SJSA1 (cell line): ENCODE measurements around the gene RTKN2. TPM values are rescaled to one million over a fixed set of nuclear protein-coding genes. Genes with fewer than 3 reads are reported as not detected.

Experiments used
- DNase-seq, 2 experiments: peaks; one replicate each; pipeline ENCODE4 v3.0.0-alpha.2; 2015 to 2020; ENCODE audit warnings: low spot score in 2 of 2, low read depth in 1 of 2
- H3K27ac ChIP-seq: fragments of 250-450 bp; sonication (Bioruptor Pico); 2 replicates; pipeline ENCODE4 v1.5.1; 2020; ENCODE audit warnings: mild to moderate bottlenecking, moderate library complexity
- H3K27me3 ChIP-seq: fragments of 250-450 bp; sonication (Bioruptor Pico); replicated peaks from 2 replicates; pipeline ENCODE4 v1.5.1; 2020; ENCODE audit warnings: mild to moderate bottlenecking, moderate library complexity
- H3K36me3 ChIP-seq: fragments of 250-450 bp; sonication (Bioruptor Pico); 2 replicates; pipeline ENCODE4 v1.5.1; 2020; ENCODE audit warnings: mild to moderate bottlenecking
- H3K4me1 ChIP-seq: fragments of 250-450 bp; sonication (Bioruptor Pico); replicated peaks from 2 replicates; pipeline ENCODE4 v1.6.1; 2021; ENCODE audit warnings: mild to moderate bottlenecking
- H3K4me3 ChIP-seq: fragments of 250-450 bp; sonication (Bioruptor Pico); 2 replicates; pipeline ENCODE4 v1.5.1; 2020; ENCODE audit warnings: mild to moderate bottlenecking
- H3K9me3 ChIP-seq: fragments of 250-450 bp; sonication (Bioruptor Pico); replicated peaks from 2 replicates; pipeline ENCODE4 v1.5.1; 2020; ENCODE audit warnings: mild to moderate bottlenecking
- total RNA-seq: library from RNA; depleted of rRNA; stranded (reverse); fragments of >200 nt; shearing (Covaris generic); gene quantifications from 2 replicates; pipeline ENCODE4 v1.2.3, GENCODE V29; 2014

RTKN2 gene
- total RNA-seq, 1 experiment from 2014 or later = 6.5 TPM

DNA sequence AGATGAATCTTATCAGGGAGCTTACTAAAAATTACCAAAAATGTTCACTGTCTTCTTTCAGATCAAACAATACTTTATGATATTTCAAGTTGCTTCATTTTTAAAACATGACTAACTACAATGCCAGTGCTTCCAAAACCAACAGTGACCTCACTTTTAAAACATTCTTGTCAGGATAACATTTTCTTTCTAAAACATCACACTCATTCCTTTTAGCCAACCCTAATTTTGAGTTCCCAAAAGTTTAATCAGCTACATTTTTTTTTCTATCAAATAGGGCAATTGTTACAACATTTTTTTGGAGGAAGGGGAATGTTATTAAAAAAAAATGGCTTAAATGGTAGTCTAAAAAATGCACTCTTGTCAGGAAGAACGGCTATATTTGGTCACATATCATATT lies 37.3 kb downstream of the RTKN2 start:
- Histone ChIP-seq H3K27ac (peak overlapping the region; percentile 89), H3K4me3 (no peak overlapping the region), H3K36me3 (no peaks in the 10 kb centered on the region), H3K27me3 (no peaks in the 10 kb centered on the region), H3K4me1 (peaks cover 50% of the 10 kb centered on the region), H3K9me3 (no peaks in the 10 kb centered on the region)
- DNase-seq = peak in 1 of 2 experiments; percentile 82

GRCh38 chr10:62230344-62231121 lies 38.1 kb downstream of the RTKN2 start:
- no peaks in the 10 kb centered on the region for H3K9me3 ChIP-seq
- no peaks in the 10 kb centered on the region for H3K36me3 ChIP-seq
- no peaks in the 10 kb centered on the region for H3K27me3 ChIP-seq
- H3K4me1 ChIP-seq = peaks cover 50% of the 10 kb centered on the region
- H3K4me3 ChIP-seq = no peak overlapping the region
- H3K27ac ChIP-seq = peak overlapping the region; percentile 89
- peak in 1 of 2 experiments; percentile 51 for DNase-seq

- no peak for DNase-seq
- H3K27me3 ChIP-seq = no peaks in the 10 kb centered on the region
Measured at GRCh38 chr10:62225362-62225761, 43.3 kb downstream of the RTKN2 start.

DNA sequence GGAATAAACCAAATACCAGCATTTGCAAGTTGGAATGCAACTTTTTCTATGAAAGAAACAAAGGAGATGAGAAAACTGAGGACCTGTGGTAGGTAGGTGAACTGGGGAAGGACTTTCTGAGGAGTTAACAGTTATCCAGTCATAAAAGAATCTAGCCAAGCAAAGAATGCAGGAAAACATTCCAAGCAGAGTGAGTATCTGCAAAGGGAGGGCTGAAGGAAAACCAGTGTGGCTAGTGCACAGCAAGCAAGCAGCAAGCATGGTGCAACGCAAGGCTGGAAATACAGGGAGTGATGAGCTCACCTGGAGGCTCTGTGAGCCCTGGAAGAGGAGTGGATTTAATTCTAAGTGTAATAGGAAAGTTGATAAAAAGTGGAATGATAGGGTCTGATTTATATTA lies 44.0 kb downstream of the RTKN2 start:
- peaks cover 23% of the 10 kb centered on the region for H3K4me1 ChIP-seq
- DNase-seq = peak; percentile 62 to 79
- H3K9me3 ChIP-seq = no peaks in the 10 kb centered on the region
- H3K36me3 ChIP-seq = no peaks in the 10 kb centered on the region
- H3K27me3 ChIP-seq = no peaks in the 10 kb centered on the region
- peak overlapping the region; percentile 72 for H3K27ac ChIP-seq
- no peak overlapping the region for H3K4me3 ChIP-seq

More at GRCh38 chr10:62225362-62225761, 43.3 kb downstream of the RTKN2 start:
- no peak overlapping the region for H3K4me3 ChIP-seq
- peaks cover 28% of the 10 kb centered on the region for H3K4me1 ChIP-seq
- H3K27ac ChIP-seq = peak overlapping the region; percentile 72
- no peaks in the 10 kb centered on the region for H3K9me3 ChIP-seq
- H3K36me3 ChIP-seq = no peaks in the 10 kb centered on the region

DNA sequence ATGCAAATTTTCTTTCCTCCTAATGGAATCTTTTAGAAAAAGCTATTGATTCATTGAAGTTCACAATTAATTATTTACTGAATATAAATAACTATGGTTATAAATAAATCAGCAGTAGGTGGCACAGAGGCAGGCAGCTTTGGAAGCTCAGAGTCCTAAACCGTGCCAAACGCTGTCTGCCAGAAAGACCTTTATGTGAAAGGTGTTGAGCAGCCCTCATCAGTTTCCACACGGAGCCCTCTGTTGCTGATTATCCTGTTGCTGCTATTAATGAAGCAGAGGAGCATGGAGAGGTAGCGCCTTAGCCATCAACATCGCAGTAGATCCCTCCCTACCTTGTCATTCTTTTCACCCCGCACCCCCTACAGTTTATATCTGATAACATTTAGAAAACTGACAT lies 51.0 kb downstream of the RTKN2 start:
- no peak for DNase-seq
- H3K27me3 ChIP-seq = no peaks in the 10 kb centered on the region
- no peak overlapping the region for H3K27ac ChIP-seq
- H3K36me3 ChIP-seq = no peaks in the 10 kb centered on the region
- no peaks in the 10 kb centered on the region for H3K9me3 ChIP-seq
- H3K4me1 ChIP-seq = no peaks in the 10 kb centered on the region
- no peak overlapping the region for H3K4me3 ChIP-seq

DNA sequence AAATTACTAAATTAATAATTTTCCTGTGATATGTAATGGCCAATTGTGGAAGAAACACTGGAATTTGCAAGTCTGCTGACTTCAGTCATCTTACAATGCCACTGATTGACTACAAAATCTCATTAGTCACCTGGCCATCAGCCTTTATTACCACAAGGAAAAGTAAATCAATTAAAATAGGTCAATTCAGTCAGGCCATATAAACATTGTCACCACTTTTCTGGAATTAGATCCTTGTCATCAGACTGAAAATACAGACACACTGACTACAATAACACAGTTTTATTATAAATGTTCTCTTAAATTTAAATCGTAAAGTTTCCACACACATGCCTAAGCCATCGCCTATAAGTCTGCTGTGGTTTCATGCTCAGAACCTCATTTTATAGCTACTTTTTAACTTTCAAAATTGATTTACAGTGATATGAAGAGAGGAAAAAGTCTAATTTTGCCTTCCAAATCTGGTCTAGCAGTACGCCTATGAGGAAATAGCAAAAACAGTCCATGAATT lies 54.2 kb downstream of the RTKN2 start:
- H3K4me3 ChIP-seq = no peak overlapping the region
- DNase-seq = no peak
- H3K36me3 ChIP-seq = no peaks in the 10 kb centered on the region
- H3K27ac ChIP-seq = no peak overlapping the region
- no peaks in the 10 kb centered on the region for H3K27me3 ChIP-seq
- no peaks in the 10 kb centered on the region for H3K4me1 ChIP-seq
- H3K9me3 ChIP-seq = no peaks in the 10 kb centered on the region

DNA sequence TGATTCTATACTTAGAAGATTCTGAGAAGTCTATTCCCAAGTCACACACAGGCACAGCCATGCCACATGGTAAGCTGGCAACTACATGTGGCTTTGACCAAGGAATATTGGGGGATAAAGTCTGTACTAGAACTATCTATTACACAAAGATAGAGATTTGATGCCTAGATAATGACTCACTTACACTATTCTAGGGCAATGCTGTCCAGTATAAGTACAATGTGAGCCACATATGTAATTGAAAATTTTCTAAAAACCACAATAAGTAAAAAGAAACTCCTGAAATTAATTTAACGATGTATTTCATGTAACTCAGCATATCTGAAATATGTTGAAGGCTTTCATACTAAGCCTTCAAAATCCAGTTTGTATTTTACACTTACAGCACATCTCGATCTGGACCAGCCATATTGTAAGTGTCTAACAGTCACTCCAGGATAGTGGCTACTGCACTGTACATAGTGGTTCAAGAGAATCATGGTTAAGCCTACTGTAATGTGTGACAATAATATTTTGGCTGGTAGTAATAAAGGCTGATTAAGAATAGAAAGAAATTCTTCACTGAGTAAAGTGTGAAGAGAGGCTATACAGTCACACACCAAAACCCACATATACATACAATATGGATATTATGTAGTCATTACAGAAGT lies 62.8 kb downstream of the RTKN2 start:
- Histone ChIP-seq H3K4me1 (no peaks in the 10 kb centered on the region), H3K36me3 (no peaks in the 10 kb centered on the region), H3K4me3 (no peak overlapping the region), H3K9me3 (no peaks in the 10 kb centered on the region), H3K27me3 (no peaks in the 10 kb centered on the region), H3K27ac (no peak overlapping the region)
- no peak for DNase-seq

- no peak overlapping the region for H3K4me3 ChIP-seq
- peaks cover 7% of the 10 kb centered on the region for H3K4me1 ChIP-seq
- H3K9me3 ChIP-seq = no peaks in the 10 kb centered on the region
- no peaks in the 10 kb centered on the region; the same call in 1 of the 2 replicates for H3K36me3 ChIP-seq
- no peaks in the 10 kb centered on the region for H3K27me3 ChIP-seq
- no peak overlapping the region for H3K27ac ChIP-seq
- DNase-seq = no peak
Measured at GRCh38 chr10:62199584-62199983, 69.1 kb downstream of the RTKN2 start.

DNA sequence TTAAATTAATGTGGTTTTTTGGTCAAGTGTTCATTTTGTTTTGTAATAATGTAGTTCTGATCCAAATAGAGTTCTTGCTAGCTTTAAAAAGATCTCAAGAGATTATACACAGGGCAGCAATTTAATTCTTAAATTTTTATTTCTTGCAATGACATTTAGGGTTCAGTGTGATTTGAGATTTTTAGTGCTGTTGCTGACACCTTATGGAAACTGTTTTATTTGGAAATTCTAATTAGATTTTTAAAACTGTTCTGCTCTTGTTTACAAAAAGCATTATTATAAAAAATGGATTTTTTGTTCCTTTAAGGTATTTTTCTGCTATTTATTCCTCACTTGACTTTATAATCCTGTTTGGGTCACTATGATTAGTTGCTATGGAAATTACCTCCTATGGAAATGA lies 72.1 kb downstream of the RTKN2 start:
- no peak for DNase-seq
- peaks cover 7% of the 10 kb centered on the region for H3K4me1 ChIP-seq
- H3K27ac ChIP-seq = no peak overlapping the region
- H3K9me3 ChIP-seq = no peaks in the 10 kb centered on the region
- no peak overlapping the region for H3K4me3 ChIP-seq
- H3K27me3 ChIP-seq = no peaks in the 10 kb centered on the region
- H3K36me3 ChIP-seq = no peaks in the 10 kb centered on the region; the same call in 1 of the 2 replicates

- H3K4me3 ChIP-seq = no peak overlapping the region
- no peaks in the 10 kb centered on the region; the same call in 1 of the 2 replicates for H3K36me3 ChIP-seq
- no peak overlapping the region for H3K27ac ChIP-seq
- H3K27me3 ChIP-seq = no peaks in the 10 kb centered on the region
- peaks cover 7% of the 10 kb centered on the region for H3K4me1 ChIP-seq
- H3K9me3 ChIP-seq = no peaks in the 10 kb centered on the region
- DNase-seq = no peak
Measured at GRCh38 chr10:62195675-62195926, 73.0 kb downstream of the RTKN2 start.

DNA sequence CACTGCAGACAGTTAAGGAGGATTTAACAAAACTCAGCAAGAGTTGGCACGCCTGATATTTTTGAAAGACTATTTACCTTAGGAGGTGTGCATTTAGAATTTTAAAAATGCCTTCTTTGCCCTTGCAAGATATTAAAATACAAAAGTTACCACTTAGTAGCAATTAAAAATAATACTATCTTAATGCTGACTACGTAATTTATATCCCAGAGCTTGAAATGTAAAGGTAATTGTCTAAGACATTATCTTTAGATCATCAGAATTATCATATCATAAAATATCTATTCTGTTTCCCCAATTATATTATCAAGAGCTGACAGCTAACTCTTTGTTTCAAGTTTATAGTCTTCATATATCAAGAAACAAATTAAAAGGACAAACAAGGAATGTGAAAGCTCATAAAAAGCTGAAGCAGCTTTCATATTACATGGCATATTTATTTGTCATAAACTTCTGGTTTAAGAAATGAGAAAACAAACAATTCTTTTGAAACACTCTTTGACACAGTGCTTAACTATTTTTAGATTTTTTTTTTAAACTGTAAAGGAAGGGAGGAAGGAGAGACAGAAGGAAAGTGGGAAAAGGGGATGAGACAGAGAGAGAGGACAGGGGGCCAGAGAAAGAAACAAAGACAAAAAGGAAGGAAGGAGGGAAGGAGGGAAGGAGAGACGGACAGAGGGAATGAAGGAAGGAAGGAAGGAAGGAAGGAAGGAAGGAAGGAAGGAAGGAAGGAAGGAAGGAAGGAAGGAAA lies 73.5 kb downstream of the RTKN2 start:
- no peak for DNase-seq
- Histone ChIP-seq H3K4me1 (peaks cover 7% of the 10 kb centered on the region), H3K36me3 (no peaks in the 10 kb centered on the region; the same call in 1 of the 2 replicates), H3K4me3 (no peak overlapping the region), H3K27me3 (no peaks in the 10 kb centered on the region), H3K9me3 (no peaks in the 10 kb centered on the region), H3K27ac (no peak overlapping the region)

GRCh38 chr10:62193479-62193878 lies 75.2 kb downstream of the RTKN2 start:
- Histone ChIP-seq H3K36me3 (no peaks in the 10 kb centered on the region; the same call in 1 of the 2 replicates), H3K27me3 (no peaks in the 10 kb centered on the region), H3K9me3 (no peaks in the 10 kb centered on the region), H3K27ac (no peak overlapping the region), H3K4me3 (no peak overlapping the region), H3K4me1 (peaks cover 7% of the 10 kb centered on the region)
- no peak for DNase-seq

DNA sequence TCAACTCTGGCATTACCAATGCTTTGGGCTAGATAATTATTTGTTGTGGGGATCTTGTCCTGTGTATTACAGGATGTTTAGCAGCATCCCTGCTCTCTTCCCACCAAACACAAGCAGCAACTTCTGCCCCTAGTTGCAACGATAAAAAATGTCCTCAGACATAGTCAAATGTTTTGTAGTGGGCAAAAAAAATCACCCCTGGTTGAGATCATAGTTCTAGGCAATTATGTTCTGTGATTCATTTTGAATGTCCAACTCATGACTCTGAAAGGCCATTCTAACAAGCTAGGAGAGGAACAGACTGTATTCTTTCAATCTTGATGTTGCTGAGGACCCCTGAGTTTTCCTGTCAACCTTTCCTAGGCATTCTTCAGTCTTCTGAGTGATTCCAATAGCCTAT lies 79.5 kb downstream of the RTKN2 start:
- H3K36me3 ChIP-seq = no peaks in the 10 kb centered on the region
- no peaks in the 10 kb centered on the region for H3K9me3 ChIP-seq
- H3K4me1 ChIP-seq = no peaks in the 10 kb centered on the region
- no peaks in the 10 kb centered on the region for H3K27me3 ChIP-seq
- no peak for DNase-seq
- no peak overlapping the region for H3K27ac ChIP-seq
- no peak overlapping the region for H3K4me3 ChIP-seq
